Breast epithelium (tissue), 4 donors: ENCODE data around the gene UNC5A. TPM values are rescaled to one million over a fixed set of nuclear protein-coding genes. Genes with fewer than 3 reads are reported as not detected.

Source experiments
- DNase-seq, 2 donors: peaks; one replicate each; pipeline ENCODE4 v3.0.0-alpha.2; 2019; ENCODE audit warnings: low spot score in 2 of 2
- H3K27ac ChIP-seq, 2 donors: fragments of 200-600 bp; sonication (generic) in 1 of 2; one replicate each; pipeline ENCODE4 v1.5.1; 2016 to 2019; ENCODE audit warnings: mild to moderate bottlenecking in 1 of 2
- H3K27me3 ChIP-seq, 2 donors: fragments of 200-600 bp; sonication (generic) in 1 of 2; one replicate each; pipeline versions ENCODE4 v1.5.1 to v1.6.0; 2017 to 2019; ENCODE audit warnings: control low read depth in 1 of 2, mild to moderate bottlenecking in 1 of 2
- H3K36me3 ChIP-seq: fragments of 200-600 bp; one replicate; pipeline ENCODE4 v1.5.1; 2019
- H3K4me1 ChIP-seq, 2 donors: fragments of 200-600 bp; sonication (generic); one replicate each; pipeline ENCODE4 v1.5.1; 2016 to 2019; ENCODE audit warnings: control low read depth in 1 of 2
- H3K4me3 ChIP-seq, 3 donors: fragments of 200-600 bp; sonication (generic); 1 replicate in 2 of 3; 2 replicates in 1 of 3; pipeline ENCODE4 v1.5.1; 2016 to 2019; ENCODE audit warnings: mild to moderate bottlenecking in 3 of 3, moderate library complexity in 2 of 3
- H3K9me3 ChIP-seq, 2 donors: fragments of 200-600 bp; sonication (generic) in 1 of 2; one replicate each; pipeline ENCODE4 v1.5.1; 2016 to 2019; ENCODE audit warnings: control low read depth in 1 of 2
- CTCF ChIP-seq, 3 donors: fragments of 450-650 bp; IDR thresholded peaks; one replicate each; pipeline ENCODE4 v1.5.1; 2016 to 2017; ENCODE audit warnings: antibody characterized with exemption in 3 of 3, mild to moderate bottlenecking in 3 of 3, moderate library complexity in 3 of 3
- POLR2A ChIP-seq: fragments of 450-650 bp; IDR thresholded peaks from one replicate; pipeline ENCODE4 v1.6.1; 2016; ENCODE audit warnings: antibody characterized with exemption, mild to moderate bottlenecking, moderate library complexity
- POLR2AphosphoS5 ChIP-seq, 3 donors: sonication (generic); formaldehyde crosslinking; IDR thresholded peaks; one replicate each; pipeline ENCODE4 v1.6.1; 2017; ENCODE audit warnings: antibody characterized with exemption in 3 of 3
- intact Hi-C: fragments of 100-400 bp; cut with DNase I; formaldehyde crosslinking; loops from one replicate; pipeline ENCODE4 v1.15.1; 2023; ENCODE audit warnings: low total_unique reads
- total RNA-seq, 3 donors: library from RNA; depleted of rRNA; stranded (reverse); fragments of >200 nt; gene quantifications; one replicate each; pipeline ENCODE4 v1.1.0, GENCODE V29; 2016

UNC5A gene
- total RNA-seq, 3 donors from 2014 or later: 0.15 to 2.9 TPM; not detected in 1

- intact Hi-C loops: no loop called here
- Histone ChIP-seq H3K4me1 (no peaks in the 10 kb centered on the region), H3K4me3 (no peak overlapping the region), H3K27me3 (peaks cover 0 to 20% of the 10 kb centered on the region in 2 donors), H3K36me3 (no peaks in the 10 kb centered on the region), H3K27ac (no peak overlapping the region), H3K9me3 (peaks cover 0 to 7% of the 10 kb centered on the region in 2 donors)
- no peak for DNase-seq
- TF ChIP-seq POLR2A (no peak), POLR2AphosphoS5 (IDR thresholded peaks at IDR 0.05) (no peak), CTCF (IDR thresholded peaks at IDR 0.05) (no peak)
Measured at GRCh38 chr5:176825957-176826356, 15.6 kb downstream of the UNC5A start.

- no peak overlapping the region for H3K27ac ChIP-seq
- TF ChIP-seq POLR2AphosphoS5 (IDR thresholded peaks at IDR 0.05) (no peak), CTCF (IDR thresholded peaks at IDR 0.05) (no peak), POLR2A (no peak)
- H3K4me3 ChIP-seq: no peak overlapping the region
- H3K9me3 ChIP-seq: peaks cover 0 to 7% of the 10 kb centered on the region in 2 donors
- peaks cover 0 to 27% of the 10 kb centered on the region in 2 donors for H3K27me3 ChIP-seq
- DNase-seq: no peak
- intact Hi-C loops: no loop called here
- H3K36me3 ChIP-seq: no peaks in the 10 kb centered on the region
- H3K4me1 ChIP-seq: no peaks in the 10 kb centered on the region
Measured at GRCh38 chr5:176827736-176828414, 17.5 kb downstream of the UNC5A start.

GRCh38 chr5:176829320-176829719 is 19.0 kb downstream of the UNC5A start:
- TF ChIP-seq POLR2A (no peak), POLR2AphosphoS5 (IDR thresholded peaks at IDR 0.05) (no peak), CTCF (IDR thresholded peaks at IDR 0.05) (no peak)
- no peak overlapping the region for H3K27ac ChIP-seq

GRCh38 chr5:176830422-176830994 is 20.1 kb downstream of the UNC5A start:
- no peak overlapping the region for H3K4me3 ChIP-seq
- TF ChIP-seq POLR2AphosphoS5 (IDR thresholded peaks at IDR 0.05) (no peak), CTCF (IDR thresholded peaks at IDR 0.05) (no peak), POLR2A (no peak)
- peaks cover 0 to 36% of the 10 kb centered on the region in 2 donors for H3K27me3 ChIP-seq
- no peak overlapping the region for H3K27ac ChIP-seq
- peaks cover 0 to 7% of the 10 kb centered on the region in 2 donors for H3K9me3 ChIP-seq
- no peak for DNase-seq
- no peaks in the 10 kb centered on the region for H3K36me3 ChIP-seq
- intact Hi-C loops: no loop called here
- H3K4me1 ChIP-seq: no peaks in the 10 kb centered on the region

More at GRCh38 chr5:176829320-176829719, 19.0 kb downstream of the UNC5A start:
- Histone ChIP-seq H3K4me1 (no peaks in the 10 kb centered on the region), H3K27me3 (peaks cover 0 to 24% of the 10 kb centered on the region in 2 donors), H3K36me3 (no peaks in the 10 kb centered on the region), H3K9me3 (peaks cover 0 to 7% of the 10 kb centered on the region in 2 donors), H3K4me3 (no peak overlapping the region)
- no peak for DNase-seq
- intact Hi-C loops: no loop called here

- intact Hi-C loops: no loop called here
- H3K9me3 ChIP-seq: peaks cover 0 to 7% of the 10 kb centered on the region in 2 donors
- TF ChIP-seq POLR2A (no peak), CTCF (IDR thresholded peaks at IDR 0.05) (no peak), POLR2AphosphoS5 (IDR thresholded peaks at IDR 0.05) (no peak)
- no peak for DNase-seq
- H3K4me3 ChIP-seq: no peak overlapping the region
- peaks cover 0 to 36% of the 10 kb centered on the region in 2 donors for H3K27me3 ChIP-seq
- no peak overlapping the region for H3K27ac ChIP-seq
- H3K36me3 ChIP-seq: no peaks in the 10 kb centered on the region
- no peaks in the 10 kb centered on the region for H3K4me1 ChIP-seq
Measured at GRCh38 chr5:176830995-176831423, 20.6 kb downstream of the UNC5A start.
